Activated CD4-positive, alpha-beta T cell treated with anti-CD3 and anti-CD28 coated beads for 4 hours (primary cell): Measurements from ENCODE around the gene CLDND1.

ENCODE experiments used
- DNase-seq, 2 donors: peaks; one replicate each; pipeline ENCODE4 v3.0.0-alpha.2; 2020

The CLDND1 gene

GRCh38 chr3:98513091-98513511, 9.6 kb downstream of the CLDND1 start:
- no peak for DNase-seq

- no peak for DNase-seq
Measured at GRCh38 chr3:98512576-98512975, 10.1 kb downstream of the CLDND1 start.

- no peak for DNase-seq
Measured at GRCh38 chr3:98508582-98508981, 14.1 kb downstream of the CLDND1 start.

GRCh38 chr3:98504539-98504938, 18.2 kb downstream of the CLDND1 start:
- no peak for DNase-seq

GRCh38 chr3:98501863-98502576, 20.7 kb downstream of the CLDND1 start:
- DNase-seq = no peak

GRCh38 chr3:98501270-98501669, 21.4 kb downstream of the CLDND1 start:
- DNase-seq = no peak

GRCh38 chr3:98500019-98500418, 22.7 kb downstream of the CLDND1 start:
- no peak for DNase-seq

GRCh38 chr3:98497381-98497780, 25.3 kb downstream of the CLDND1 start, which contains the start of gene OR5K2:
TSS of gene OR5K2 (plus strand) at chr3:98497681. CDS start at chr3:98497681, 0 bp downstream.
- no peak for DNase-seq

- DNase-seq = no peak
Measured at GRCh38 chr3:98483626-98484025, 39.1 kb downstream of the CLDND1 start.

GRCh38 chr3:98482717-98483482, 39.8 kb downstream of the CLDND1 start:
- DNase-seq = no peak
